GM13976 (cell line): ENCODE data around the gene CHST7.

Experiments
- DNase-seq: peaks from one replicate; pipeline ENCODE4 v3.0.0; 2012; ENCODE audit warnings: low spot score
- in situ Hi-C: fragments of 300-500 bp; cut with MboI; formaldehyde crosslinking; loops from one replicate; pipeline ENCODE4 v1.12.0; 2022; ENCODE audit warnings: low sequenced_read_pairs, mixed read lengths, inconsistent platforms; ENCODE audit not compliant: unreplicated experiment
- TF ChIP-seq, protein P1 (sequence below): IDR thresholded peaks from 2 replicates; pipeline ENCODE4 v1.5.1; 2012; ENCODE audit warnings: borderline replicate concordance, mild to moderate bottlenecking; ENCODE audit not compliant: insufficient read depth; ENCODE audit errors: extremely low read depth, missing control alignments, control extremely low read depth

CHST7 gene

DNA sequence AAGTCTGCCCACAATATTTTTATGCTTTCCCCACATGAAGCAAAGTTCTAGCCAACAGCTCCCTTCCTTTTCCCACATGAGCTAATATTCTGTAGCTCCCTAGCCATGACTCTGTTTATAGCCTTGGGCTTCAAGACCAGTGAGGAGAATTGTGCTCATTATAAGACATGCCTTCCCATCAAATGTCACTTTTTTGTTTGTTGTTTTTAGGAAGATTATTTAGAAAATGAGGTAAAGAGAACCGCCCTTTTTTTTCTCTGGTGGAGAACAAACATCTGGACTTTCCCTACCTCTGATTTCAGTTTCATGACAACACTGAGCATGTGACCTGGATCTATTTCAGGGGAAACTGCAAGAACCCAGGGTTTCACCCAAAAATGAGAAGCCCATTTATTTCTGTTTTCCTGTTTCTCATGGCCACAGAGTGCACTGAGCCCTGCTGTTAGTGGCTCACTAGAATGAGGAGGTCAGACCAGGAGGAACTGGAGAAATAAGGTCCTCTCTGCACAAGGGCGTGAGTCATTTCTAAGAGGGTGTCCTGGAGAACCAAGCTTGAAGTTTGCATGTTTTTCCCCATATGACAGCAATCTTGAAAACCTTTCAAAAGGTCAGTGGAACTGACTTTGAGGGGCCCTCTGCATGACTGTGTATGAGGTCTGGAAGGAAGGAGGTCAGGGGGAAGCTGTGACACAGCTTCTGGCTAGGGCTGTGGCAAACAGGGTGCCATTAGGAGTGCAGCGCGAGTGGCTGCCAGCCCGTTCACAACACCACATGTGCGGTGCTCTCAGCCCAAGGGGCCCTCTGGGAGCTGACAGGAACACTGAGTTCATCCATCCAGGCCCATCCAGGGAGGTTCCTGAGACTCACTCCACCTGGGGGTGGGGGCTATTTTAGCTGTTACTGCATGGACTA is 55.2 kb downstream of the CHST7 start:
- peak; percentile 57 for DNase-seq
- in situ Hi-C loops: no loop called here
- TF ChIP-seq, protein P1, sequence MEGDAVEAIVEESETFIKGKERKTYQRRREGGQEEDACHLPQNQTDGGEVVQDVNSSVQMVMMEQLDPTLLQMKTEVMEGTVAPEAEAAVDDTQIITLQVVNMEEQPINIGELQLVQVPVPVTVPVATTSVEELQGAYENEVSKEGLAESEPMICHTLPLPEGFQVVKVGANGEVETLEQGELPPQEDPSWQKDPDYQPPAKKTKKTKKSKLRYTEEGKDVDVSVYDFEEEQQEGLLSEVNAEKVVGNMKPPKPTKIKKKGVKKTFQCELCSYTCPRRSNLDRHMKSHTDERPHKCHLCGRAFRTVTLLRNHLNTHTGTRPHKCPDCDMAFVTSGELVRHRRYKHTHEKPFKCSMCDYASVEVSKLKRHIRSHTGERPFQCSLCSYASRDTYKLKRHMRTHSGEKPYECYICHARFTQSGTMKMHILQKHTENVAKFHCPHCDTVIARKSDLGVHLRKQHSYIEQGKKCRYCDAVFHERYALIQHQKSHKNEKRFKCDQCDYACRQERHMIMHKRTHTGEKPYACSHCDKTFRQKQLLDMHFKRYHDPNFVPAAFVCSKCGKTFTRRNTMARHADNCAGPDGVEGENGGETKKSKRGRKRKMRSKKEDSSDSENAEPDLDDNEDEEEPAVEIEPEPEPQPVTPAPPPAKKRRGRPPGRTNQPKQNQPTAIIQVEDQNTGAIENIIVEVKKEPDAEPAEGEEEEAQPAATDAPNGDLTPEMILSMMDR: no peak

DNA sequence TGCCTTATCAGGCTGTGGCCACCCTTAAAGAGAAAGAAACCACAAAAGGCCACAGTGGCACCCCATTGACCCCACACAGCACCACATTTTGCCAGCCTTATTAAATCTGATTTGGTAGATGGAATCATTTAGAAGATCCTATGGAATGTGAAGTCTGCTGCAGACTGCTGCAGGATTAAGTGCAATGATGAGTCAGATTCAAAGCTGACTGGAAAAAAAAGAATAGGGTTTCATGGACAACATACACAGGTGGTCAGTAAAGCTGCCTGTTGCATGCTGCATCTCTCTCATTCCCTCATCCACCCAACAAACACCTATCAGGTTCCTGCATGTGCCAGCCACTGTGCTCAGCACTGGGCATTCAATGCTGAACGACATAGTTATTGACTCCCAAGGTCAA is 56.6 kb downstream of the CHST7 start:
- DNase-seq: no peak
- TF ChIP-seq, protein P1: no peak
- in situ Hi-C loops: loop anchor here (10.0 kb wide), 1 partner anchor 55 kb away; the partner anchor contains the start of gene CHST7

DNA sequence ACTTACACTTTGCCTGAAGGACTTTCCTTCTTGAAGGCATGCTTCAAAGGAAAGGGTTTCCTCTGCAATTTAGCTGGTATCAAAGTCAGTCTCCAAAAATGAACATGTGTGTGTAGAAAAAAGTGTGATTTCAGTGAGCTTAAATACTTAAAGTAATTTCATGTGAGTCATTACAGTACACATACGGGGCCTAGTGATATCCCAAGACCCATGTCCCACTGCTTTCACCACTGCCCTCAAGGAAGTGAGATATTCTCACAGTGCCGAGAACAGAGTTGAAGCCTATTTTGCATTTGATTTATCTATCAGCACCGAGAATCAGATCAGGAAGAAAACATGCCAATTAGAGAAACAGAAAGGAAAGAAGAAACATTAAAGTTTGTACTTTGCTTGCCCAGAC is 61.0 kb downstream of the CHST7 start:
- in situ Hi-C loops: loop anchor here (10.0 kb wide), 1 partner anchor 60 kb away; the partner anchor contains the start of gene CHST7
- DNase-seq: no peak
- TF ChIP-seq, protein P1: no peak

DNA sequence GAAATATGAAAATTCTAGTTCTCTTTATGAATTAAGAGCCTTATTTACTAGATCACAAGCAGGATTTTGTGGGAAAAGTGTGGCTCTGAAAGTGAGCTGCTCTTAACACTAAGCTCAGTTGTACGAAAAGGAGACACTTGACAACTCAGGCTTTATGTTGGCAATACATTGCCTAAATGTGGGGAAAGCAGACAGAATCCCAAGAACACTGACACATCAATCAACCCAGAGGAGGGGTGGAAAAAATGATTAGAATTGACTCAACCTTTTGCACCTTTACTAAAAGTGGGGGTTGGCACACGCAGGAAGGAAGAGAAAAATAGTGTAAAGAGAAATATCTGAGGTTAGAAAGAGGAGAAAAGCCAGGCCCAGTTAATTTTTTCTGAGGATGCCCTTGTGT is 61.6 kb downstream of the CHST7 start:
- TF ChIP-seq, protein P1: no peak
- in situ Hi-C loops: loop anchor here (10.0 kb wide), 1 partner anchor 60 kb away; the partner anchor contains the start of gene CHST7
- no peak for DNase-seq

DNA sequence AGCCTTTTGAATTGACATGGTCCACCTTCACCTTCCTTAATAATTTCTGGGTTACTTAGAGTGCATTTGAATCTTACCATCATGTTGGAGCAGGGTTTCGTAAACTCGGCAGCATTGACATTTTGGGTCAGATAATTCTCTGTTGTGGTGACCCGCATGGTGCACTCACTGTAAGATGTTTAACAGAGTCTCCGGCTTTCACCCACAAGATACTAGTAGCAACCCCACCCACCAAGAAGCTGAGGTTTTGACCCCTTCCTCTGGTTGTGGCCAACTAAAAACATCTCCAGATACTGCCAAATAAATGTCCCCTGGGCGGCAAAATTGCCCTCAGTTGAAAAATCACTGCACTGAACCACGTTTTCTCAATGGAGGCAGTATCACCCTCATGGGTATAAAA is 62.7 kb downstream of the CHST7 start:
- DNase-seq: no peak
- TF ChIP-seq, protein P1: no peak
- in situ Hi-C loops: loop anchor here (10.0 kb wide), 1 partner anchor 61 kb away; the partner anchor contains the start of gene CHST7

DNA sequence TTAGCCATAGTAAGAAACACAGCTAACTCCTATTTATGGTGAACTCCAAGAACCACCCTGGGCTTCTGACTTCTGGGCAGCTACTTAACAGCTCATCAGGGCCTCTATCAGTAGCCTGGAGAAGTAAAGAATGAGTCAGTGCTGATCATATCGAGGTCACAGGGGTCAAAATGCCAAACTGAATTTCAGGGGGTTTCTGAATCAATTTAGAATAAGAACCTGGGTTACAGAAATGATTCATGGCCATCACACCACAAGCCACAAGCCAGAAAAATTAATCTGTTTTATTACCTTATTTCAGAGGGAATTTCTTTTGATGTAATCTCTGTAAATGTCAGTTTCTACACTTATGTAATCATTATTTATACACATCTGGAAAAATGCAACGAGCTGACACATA is 64.4 kb downstream of the CHST7 start:
- DNase-seq: no peak
- TF ChIP-seq, protein P1: no peak
- in situ Hi-C loops: loop anchor here (10.0 kb wide), 1 partner anchor 63 kb away; the partner anchor contains the start of gene CHST7
